ENCODE results near the gene NGEF. TPM values are rescaled to one million over a fixed set of nuclear protein-coding genes. Genes with fewer than 3 reads are reported as not detected.

NGEF gene
- total RNA-seq, 4 donors from 2014 or later = 14.4 to 25.0 (median 17.9) TPM

DNA sequence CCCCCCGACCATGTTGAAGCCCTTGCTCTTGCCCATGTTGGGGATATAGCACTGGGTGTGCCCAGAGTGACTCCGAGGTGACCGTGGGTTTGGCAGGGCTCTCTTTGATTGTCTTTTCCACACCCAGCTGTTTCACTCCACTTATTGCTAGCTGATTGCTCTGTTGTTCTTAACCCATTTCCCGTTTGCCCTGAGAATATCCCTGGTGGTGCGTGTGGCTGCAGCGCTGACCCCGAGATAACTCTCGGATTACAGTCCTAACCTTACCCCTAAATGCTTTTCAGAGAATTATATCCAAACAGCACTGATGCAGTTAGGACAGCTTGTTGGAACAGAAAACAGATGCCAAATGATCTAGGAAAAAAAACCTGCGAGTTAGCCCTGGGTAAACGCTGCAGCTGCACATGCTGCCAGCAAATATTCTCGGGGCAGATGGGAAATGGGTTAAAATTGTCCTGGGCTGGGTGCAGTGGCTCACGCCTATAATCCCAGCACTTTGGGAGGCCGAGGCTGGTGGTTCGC is 177.3 kb downstream of the NGEF start:
- no peak for DNase-seq (ENCODE audit: low spot score in 2 of 2)
- no peaks in the 10 kb centered on the region for H3K27me3 ChIP-seq
- H3K36me3 ChIP-seq = peaks cover 73% of the 10 kb centered on the region
- H3K27ac ChIP-seq = no peak overlapping the region
- H3K4me3 ChIP-seq = no peak overlapping the region
- H3K4me1 ChIP-seq = peaks cover 21% of the 10 kb centered on the region
- TF ChIP-seq POLR2AphosphoS5 (IDR thresholded peaks at IDR 0.05) = no peak
- TF ChIP-seq POLR2A (IDR thresholded peaks at IDR 0.05) = no peak
- TF ChIP-seq EP300 (IDR thresholded peaks at IDR 0.05) = no peak
- TF ChIP-seq, protein P1, sequence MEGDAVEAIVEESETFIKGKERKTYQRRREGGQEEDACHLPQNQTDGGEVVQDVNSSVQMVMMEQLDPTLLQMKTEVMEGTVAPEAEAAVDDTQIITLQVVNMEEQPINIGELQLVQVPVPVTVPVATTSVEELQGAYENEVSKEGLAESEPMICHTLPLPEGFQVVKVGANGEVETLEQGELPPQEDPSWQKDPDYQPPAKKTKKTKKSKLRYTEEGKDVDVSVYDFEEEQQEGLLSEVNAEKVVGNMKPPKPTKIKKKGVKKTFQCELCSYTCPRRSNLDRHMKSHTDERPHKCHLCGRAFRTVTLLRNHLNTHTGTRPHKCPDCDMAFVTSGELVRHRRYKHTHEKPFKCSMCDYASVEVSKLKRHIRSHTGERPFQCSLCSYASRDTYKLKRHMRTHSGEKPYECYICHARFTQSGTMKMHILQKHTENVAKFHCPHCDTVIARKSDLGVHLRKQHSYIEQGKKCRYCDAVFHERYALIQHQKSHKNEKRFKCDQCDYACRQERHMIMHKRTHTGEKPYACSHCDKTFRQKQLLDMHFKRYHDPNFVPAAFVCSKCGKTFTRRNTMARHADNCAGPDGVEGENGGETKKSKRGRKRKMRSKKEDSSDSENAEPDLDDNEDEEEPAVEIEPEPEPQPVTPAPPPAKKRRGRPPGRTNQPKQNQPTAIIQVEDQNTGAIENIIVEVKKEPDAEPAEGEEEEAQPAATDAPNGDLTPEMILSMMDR (IDR thresholded peaks at IDR 0.05) = no peak
- no peaks in the 10 kb centered on the region for H3K9me3 ChIP-seq
- WGBS = 69% methylated on average over 14 of the region's 14 CpGs

DNA sequence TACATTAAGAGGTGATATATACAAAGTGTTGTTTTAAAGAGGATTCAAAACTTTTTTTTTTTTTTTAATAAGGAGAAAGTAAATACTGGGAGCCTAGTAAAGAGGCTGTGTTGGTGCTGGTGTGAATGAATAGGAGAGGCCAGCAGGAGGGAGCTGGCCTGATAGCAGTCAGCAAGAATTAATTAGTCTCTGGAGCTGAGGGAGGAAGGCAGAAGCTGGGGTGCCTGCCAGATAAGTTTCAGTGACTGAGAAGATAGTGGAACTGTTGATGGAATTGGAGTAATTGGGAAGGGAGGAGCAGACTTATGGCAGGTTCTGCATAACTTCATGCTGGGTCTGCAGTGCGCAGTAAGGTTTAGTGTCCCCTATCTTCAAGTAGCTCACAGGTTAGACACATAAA is 179.2 kb downstream of the NGEF start:
- TF ChIP-seq EP300 (IDR thresholded peaks at IDR 0.05) (no peak), POLR2AphosphoS5 (IDR thresholded peaks at IDR 0.05) (no peak)
- TF ChIP-seq, protein P1 (IDR thresholded peaks at IDR 0.05) = no peak
- DNase-seq (ENCODE audit: low spot score in 2 of 2) = no peak
- no peaks in the 10 kb centered on the region for H3K27me3 ChIP-seq
- H3K9me3 ChIP-seq = no peaks in the 10 kb centered on the region
- H3K4me3 ChIP-seq = no peak overlapping the region
- H3K36me3 ChIP-seq = peaks cover 72% of the 10 kb centered on the region
- no peak overlapping the region for H3K27ac ChIP-seq
- 88% methylated on average over 1 of the region's 1 CpG for WGBS
- H3K4me1 ChIP-seq = peaks cover 12% of the 10 kb centered on the region

DNA sequence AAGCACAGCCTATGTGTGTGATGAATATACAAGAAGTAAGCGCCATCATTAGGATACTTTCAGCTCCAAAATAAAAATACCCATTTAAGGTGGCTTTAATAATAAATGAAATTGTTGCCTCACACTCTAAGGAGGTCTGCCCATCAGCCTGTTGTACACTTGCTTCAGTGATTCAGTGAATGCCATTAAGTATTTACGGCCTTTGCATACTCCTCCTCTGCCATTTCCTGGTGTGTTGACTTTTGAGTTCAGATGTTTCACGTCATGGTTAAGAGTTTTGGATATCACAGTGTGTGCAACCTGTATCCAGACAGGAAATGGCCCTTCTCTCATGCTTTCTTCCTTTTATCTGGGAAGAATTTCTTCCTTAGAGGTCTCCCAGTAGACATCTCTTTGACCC is 181.6 kb downstream of the NGEF start:
- Histone ChIP-seq H3K4me1 (no peaks in the 10 kb centered on the region), H3K27me3 (no peaks in the 10 kb centered on the region), H3K36me3 (peaks cover 69% of the 10 kb centered on the region), H3K4me3 (no peak overlapping the region), H3K9me3 (no peaks in the 10 kb centered on the region), H3K27ac (no peak overlapping the region)
- DNase-seq (ENCODE audit: low spot score in 2 of 2) = no peak
- 96% methylated on average over 3 of the region's 3 CpGs for WGBS
- TF ChIP-seq POLR2A (IDR thresholded peaks at IDR 0.05) = no peak
- no peak for TF ChIP-seq POLR2AphosphoS5 (IDR thresholded peaks at IDR 0.05)
- TF ChIP-seq EP300 (IDR thresholded peaks at IDR 0.05) = no peak
- TF ChIP-seq, protein P1 (IDR thresholded peaks at IDR 0.05) = no peak

DNA sequence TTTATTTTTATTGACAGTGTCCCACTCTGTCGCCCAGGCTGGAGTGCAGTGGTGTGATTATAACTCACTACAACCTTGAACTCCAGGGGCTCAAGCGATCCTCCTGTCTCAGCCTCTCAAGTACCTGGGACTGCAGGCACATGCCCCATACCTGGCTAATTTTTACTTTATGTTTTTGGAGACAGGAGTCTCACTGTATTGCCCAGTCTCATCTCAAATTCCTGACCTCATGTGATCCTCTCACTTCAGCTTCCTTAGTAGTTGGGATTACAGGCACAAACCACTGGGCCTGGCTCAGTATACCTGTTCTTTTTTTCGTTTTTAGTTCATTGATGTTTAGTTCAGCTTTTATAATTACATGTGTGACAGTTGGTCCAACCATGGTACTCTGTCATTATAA is 183.1 kb downstream of the NGEF start:
- TF ChIP-seq, protein P1 (IDR thresholded peaks at IDR 0.05) = no peak
- TF ChIP-seq EP300 (IDR thresholded peaks at IDR 0.05) (no peak), POLR2AphosphoS5 (IDR thresholded peaks at IDR 0.05) (no peak), POLR2A (IDR thresholded peaks at IDR 0.05) (no peak)
- H3K9me3 ChIP-seq = no peaks in the 10 kb centered on the region
- 79% methylated on average over 3 of the region's 3 CpGs for WGBS

More for the DNA sequence above, 183.1 kb downstream of the NGEF start:
- peaks cover 72% of the 10 kb centered on the region for H3K36me3 ChIP-seq
- no peak for DNase-seq (ENCODE audit: low spot score in 2 of 2)
- no peak overlapping the region for H3K27ac ChIP-seq
- H3K4me3 ChIP-seq = no peak overlapping the region
- H3K27me3 ChIP-seq = no peaks in the 10 kb centered on the region
- no peaks in the 10 kb centered on the region for H3K4me1 ChIP-seq

Other genes with a start within 250 kb of the NGEF start
- gene KCNJ13, start 236.7 kb downstream of the NGEF start, total RNA-seq = 1 to 10 TPM; 1.6 to 5.9 (median 3.8) TPM
- 10 to 100 TPM; 11.7 to 39.7 (median 16.9) TPM for gene SNORC, start 143.0 kb downstream of the NGEF start, total RNA-seq
- 10 to 100 TPM in 1 of 4 donors, 1 to 10 TPM in 3; 1.7 to 19.9 (median 5.8) TPM for gene NEU2, start 19.4 kb upstream of the NGEF start, total RNA-seq
- gene INPP5D, start 47.1 kb upstream of the NGEF start, total RNA-seq = 10 to 100 TPM in 2 of 4 donors, 1 to 10 TPM in 2; 6.5 to 18.7 (median 11.5) TPM
- gene ATG16L1, start 238.4 kb upstream of the NGEF start, total RNA-seq = 10 to 100 TPM; 38.6 to 77.2 (median 49.4) TPM

Measured in suprapubic skin (tissue), 4 donors.